ENCODE data around the gene MCM3.

The MCM3 gene

GRCh38 chr6:52249078-52249477 lies 35.5 kb downstream of the MCM3 start:
- DNase-seq (ENCODE audit: low spot score), result no peak

DNA sequence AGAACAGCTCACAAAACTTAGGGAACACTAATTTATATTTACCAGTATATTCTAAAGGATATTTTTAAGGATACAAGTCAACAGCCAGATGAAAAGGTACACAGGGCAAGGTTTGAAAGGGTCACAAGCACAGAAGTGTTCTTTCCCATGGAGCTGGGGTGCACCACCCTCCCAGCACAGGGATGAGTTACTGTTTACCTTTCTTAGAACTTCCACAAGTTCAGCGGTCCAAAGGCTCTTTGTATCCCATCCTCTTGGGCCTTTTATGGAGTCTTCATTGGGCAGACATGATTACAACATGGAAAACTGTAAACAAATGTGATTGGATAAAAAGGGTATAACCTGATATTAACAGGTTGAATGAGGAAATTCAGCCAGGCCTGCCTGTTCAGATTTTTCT lies 39.1 kb downstream of the MCM3 start:
- no peak for DNase-seq (ENCODE audit: low spot score)

GRCh38 chr6:52244400-52244799 lies 40.1 kb downstream of the MCM3 start, which contains the start of gene IL17F:
Gene IL17F (minus strand): TSS chr6:52244500. CDS start chr6:52244429, 71 bp downstream.
- no peak for DNase-seq (ENCODE audit: low spot score)

- DNase-seq (ENCODE audit: low spot score), result no peak
Measured at GRCh38 chr6:52243282-52243893, 41.2 kb downstream of the MCM3 start.

DNA sequence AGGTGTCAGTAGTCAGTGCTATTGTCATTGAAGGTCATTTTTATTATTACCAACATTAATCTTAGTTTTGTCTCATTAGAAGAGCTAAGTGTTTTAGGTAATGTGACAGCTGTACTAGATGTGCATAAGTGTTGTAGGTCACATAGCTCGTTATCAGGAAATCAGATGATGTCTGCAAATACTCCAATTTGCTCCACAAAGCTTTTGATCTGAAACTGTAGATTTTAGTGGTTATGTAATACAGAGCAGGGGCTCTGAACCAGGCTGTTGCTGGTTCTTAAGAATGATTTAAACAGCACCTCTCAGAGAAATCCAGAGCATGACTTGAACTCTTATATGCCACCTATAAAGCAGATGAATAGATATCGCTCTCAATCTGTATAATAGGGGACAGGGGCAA lies 42.7 kb downstream of the MCM3 start:
- no peak for DNase-seq (ENCODE audit: low spot score)

DNA sequence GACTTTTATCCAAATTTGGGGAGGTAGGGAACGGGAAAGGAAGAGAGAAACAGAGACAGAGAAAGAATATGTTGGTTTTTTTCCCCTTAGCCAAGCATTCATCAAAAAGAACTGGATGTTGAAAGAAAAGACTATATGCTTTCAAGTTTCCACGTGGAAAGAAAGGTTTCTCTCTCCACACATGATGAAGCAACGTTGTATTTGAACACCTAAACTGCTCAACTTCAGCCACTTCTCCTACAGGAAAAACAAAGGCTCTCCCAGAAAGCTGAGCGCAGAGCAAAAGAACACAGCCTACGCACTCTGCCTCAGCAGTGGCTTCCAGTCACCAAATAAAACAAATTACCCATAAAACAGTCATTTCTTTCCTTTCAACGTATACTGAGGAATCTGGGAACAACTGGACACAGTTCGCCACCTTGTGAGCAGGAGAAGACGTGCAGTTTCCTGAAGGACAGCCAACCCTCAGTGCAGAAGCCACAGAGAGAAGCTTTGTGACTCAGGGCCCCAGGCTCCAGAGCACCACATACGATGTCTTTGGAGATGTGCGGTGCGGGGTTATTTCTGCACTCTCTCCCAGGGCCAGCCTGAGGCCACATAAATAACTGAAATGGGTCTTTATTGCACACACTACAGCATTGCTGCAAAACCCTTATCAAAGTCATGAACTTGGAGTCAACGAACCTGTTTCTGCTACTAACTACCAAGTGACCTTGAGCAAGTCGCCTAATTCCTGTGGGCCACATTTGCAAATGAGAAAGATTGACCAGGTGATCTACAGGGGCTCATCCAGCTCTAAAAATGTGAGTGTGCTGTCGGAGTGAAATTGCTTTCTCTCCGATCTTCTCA lies 50.3 kb downstream of the MCM3 start:
- no peak for DNase-seq (ENCODE audit: low spot score)

GRCh38 chr6:52233005-52233404 lies 51.5 kb downstream of the MCM3 start:
- no peak for DNase-seq (ENCODE audit: low spot score)

DNA sequence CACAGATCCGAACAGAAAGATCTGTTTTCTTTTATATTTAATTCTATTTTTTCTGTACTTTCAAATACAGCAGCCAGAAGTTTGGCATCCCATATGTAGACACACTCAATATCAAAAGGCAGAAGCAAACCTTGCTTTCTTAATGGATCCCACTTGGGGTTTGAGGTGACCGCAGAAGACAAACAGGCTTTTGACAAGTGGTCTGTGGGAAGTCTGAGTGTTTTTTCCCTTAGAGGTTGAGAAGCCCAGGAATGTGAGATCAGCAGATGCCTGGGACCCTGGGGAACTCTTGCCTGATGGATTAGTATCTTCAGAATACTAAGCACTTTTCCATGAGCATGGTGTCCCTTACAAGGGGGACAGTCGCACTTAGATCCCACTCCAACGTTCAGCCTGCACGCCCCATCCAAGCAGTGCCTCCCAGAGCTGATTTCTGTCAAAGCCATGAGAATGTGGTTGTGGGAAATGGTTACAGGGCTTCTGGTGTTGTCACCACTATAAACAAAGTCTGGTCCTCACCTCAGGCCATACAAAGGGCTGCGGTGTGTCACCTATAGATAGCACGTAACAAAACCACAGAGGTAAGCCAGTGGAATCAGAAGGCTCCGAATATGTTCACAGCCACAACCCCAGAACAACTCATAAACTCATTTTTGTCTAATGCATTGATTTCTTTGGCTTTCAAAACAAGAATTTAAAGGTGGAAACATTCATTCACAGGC lies 53.0 kb downstream of the MCM3 start:
- DNase-seq (ENCODE audit: low spot score), result no peak

GRCh38 chr6:52230685-52231084 lies 53.9 kb downstream of the MCM3 start:
- no peak for DNase-seq (ENCODE audit: low spot score)

- no peak for DNase-seq (ENCODE audit: low spot score)
Measured at GRCh38 chr6:52227495-52227894, 57.0 kb downstream of the MCM3 start.

GRCh38 chr6:52221302-52221701 lies 63.2 kb downstream of the MCM3 start:
- no peak for DNase-seq (ENCODE audit: low spot score)

DNA sequence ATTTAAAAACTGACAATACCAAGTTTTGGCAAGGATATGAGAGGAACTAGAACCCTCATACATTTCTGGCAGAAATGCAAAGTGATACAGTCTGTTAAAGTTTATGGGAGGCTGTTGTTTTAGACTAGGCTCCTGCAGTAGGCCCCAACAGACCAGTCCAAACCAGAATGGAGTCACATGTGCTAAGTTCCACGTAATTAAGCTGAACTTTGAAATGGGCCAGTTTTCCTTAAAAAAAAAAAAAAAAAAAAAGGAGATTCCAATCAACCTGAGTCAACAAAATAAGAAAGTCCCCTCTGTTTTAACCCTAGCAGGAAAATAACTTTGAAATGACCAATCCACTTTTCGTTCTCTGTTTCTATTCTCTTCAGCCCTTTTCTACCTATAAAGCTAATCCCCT lies 66.8 kb downstream of the MCM3 start:
- no peak for DNase-seq (ENCODE audit: low spot score)

- DNase-seq (ENCODE audit: low spot score), result no peak
Measured at GRCh38 chr6:52216932-52217575, 67.5 kb downstream of the MCM3 start.

DNA sequence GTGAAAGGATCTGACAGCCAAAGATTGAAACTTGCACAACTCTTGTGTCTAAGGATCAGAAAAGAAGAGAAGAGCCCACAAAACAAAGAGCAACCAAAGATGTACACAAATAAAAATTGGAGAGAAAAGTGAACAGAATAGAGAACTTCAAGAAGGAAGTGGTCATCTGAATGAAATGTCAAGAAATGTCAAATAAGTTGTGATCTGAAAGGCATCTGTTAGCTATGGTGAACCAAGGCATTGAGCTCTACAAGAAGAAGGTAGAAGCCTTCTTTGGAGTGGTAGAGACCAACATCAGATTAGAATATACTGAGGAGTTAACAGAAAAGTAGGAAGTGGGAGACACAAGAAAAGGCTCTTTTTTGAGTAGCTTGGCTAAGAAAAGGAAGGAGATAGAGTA lies 68.8 kb downstream of the MCM3 start:
- no peak for DNase-seq (ENCODE audit: low spot score)

Data from left forelimb (tissue), 1 donor.